ENCODE measurements around the gene PHLDA3. TPM values are rescaled to one million over a fixed set of nuclear protein-coding genes. Genes with fewer than 3 reads are reported as not detected.

PHLDA3 gene
- total RNA-seq, 1 donor from 2014 or later: 87.5 TPM

DNA sequence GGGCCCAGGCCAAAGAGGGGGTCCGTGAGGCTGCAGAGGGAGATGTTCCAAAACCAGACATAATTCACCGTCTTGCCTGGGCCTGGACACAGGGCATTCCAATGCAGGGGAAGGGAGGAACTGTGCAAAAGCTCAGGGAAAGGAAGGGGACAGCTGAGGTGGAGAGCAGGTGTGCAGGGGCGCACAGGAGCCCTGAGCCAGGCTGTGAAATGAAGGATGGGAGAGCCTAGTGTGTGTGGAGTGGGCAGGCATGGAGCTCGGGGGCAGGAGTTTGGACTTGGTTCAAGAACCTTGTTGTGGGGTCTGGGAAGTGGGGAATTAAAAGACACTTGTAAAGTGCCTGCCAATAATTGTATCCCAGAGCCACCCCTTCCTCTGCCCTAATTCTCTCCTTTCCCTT is 49.7 kb downstream of the PHLDA3 start:
- H3K27ac Mint-ChIP-seq: peak overlapping the region; percentile 36
- H3K4me1 Mint-ChIP-seq: peaks cover 33% of the 10 kb centered on the region

GRCh38 chr1:201418461-201418860 is 50.5 kb downstream of the PHLDA3 start:
- no peaks in the 10 kb centered on the region for H3K36me3 Mint-ChIP-seq
- H3K27me3 Mint-ChIP-seq (ENCODE audit: low read depth): no peaks in the 10 kb centered on the region

More for the DNA sequence above, 49.7 kb downstream of the PHLDA3 start:
- H3K27me3 Mint-ChIP-seq (ENCODE audit: low read depth): no peaks in the 10 kb centered on the region
- TF ChIP-seq, protein P1, sequence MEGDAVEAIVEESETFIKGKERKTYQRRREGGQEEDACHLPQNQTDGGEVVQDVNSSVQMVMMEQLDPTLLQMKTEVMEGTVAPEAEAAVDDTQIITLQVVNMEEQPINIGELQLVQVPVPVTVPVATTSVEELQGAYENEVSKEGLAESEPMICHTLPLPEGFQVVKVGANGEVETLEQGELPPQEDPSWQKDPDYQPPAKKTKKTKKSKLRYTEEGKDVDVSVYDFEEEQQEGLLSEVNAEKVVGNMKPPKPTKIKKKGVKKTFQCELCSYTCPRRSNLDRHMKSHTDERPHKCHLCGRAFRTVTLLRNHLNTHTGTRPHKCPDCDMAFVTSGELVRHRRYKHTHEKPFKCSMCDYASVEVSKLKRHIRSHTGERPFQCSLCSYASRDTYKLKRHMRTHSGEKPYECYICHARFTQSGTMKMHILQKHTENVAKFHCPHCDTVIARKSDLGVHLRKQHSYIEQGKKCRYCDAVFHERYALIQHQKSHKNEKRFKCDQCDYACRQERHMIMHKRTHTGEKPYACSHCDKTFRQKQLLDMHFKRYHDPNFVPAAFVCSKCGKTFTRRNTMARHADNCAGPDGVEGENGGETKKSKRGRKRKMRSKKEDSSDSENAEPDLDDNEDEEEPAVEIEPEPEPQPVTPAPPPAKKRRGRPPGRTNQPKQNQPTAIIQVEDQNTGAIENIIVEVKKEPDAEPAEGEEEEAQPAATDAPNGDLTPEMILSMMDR (IDR thresholded peaks at IDR 0.05; ENCODE audit: unreplicated experiment): no peak
- no peak for DNase-seq (ENCODE audit: low spot score in 2 of 2, unreplicated experiment in 2 of 2)
- no peaks in the 10 kb centered on the region for H3K36me3 Mint-ChIP-seq
- H3K9me3 Mint-ChIP-seq: no peaks in the 10 kb centered on the region
- H3K4me3 Mint-ChIP-seq: no peak overlapping the region

More at GRCh38 chr1:201418461-201418860, 50.5 kb downstream of the PHLDA3 start:
- Mint-ChIP-seq H3K4me1 (peaks cover 33% of the 10 kb centered on the region), H3K9me3 (no peaks in the 10 kb centered on the region), H3K4me3 (no peak overlapping the region), H3K27ac (no peak overlapping the region)
- TF ChIP-seq, protein P1 (IDR thresholded peaks at IDR 0.05; ENCODE audit: unreplicated experiment): no peak
- no peak for DNase-seq (ENCODE audit: low spot score in 2 of 2, unreplicated experiment in 2 of 2)

Other genes with a start within 250 kb of the PHLDA3 start
- 0.54 to 0.58 TPM (median 0.57 TPM) in 3 replicates for gene PKP1, start 185.7 kb downstream of the PHLDA3 start, total RNA-seq
- 32.6 to 37.1 TPM (median 37.1 TPM) in 3 replicates for gene TNNT2, start 91.5 kb downstream of the PHLDA3 start, total RNA-seq
- 17.6 to 23.0 TPM (median 20.7 TPM) in 3 replicates for gene LAD1, start 69.9 kb downstream of the PHLDA3 start, total RNA-seq
- 6.7 to 8.4 TPM (median 7.6 TPM) in 3 replicates for gene TNNI1, start 47.5 kb downstream of the PHLDA3 start, total RNA-seq
- gene CSRP1, start 37.9 kb upstream of the PHLDA3 start, total RNA-seq: 10.4 to 11.4 TPM (median 10.7 TPM) in 3 replicates
- gene NAV1, start 69.9 kb upstream of the PHLDA3 start, total RNA-seq: 88.8 to 95.9 TPM (median 95.4 TPM) in 3 replicates